Osteocyte (in vitro differentiated cells): ENCODE results near the gene PCSK1N. TPM values are rescaled to one million over a fixed set of nuclear protein-coding genes. Genes with fewer than 3 reads are reported as not detected.

Source experiments
- DNase-seq: peaks from one replicate; pipeline ENCODE4 v3.0.0; 2021; ENCODE audit warnings: mixed read lengths; ENCODE audit not compliant: unreplicated experiment; ENCODE audit errors: extremely low spot score
- H3K27ac Mint-ChIP-seq: one replicate; pipeline ENCODE4 v1.8.0; 2021; ENCODE audit warnings: mild to moderate bottlenecking, mixed read lengths; ENCODE audit not compliant: unreplicated experiment
- H3K27me3 Mint-ChIP-seq: one replicate; pipeline ENCODE4 v1.8.0; 2021; ENCODE audit warnings: mixed read lengths; ENCODE audit not compliant: unreplicated experiment
- H3K36me3 Mint-ChIP-seq: one replicate; pipeline ENCODE4 v1.8.0; 2021; ENCODE audit warnings: mixed read lengths; ENCODE audit not compliant: unreplicated experiment
- H3K4me1 Mint-ChIP-seq: one replicate; pipeline ENCODE4 v1.8.0; 2021; ENCODE audit warnings: mixed read lengths; ENCODE audit not compliant: unreplicated experiment
- H3K4me3 Mint-ChIP-seq: one replicate; pipeline ENCODE4 v1.8.0; 2021; ENCODE audit warnings: mild to moderate bottlenecking, moderate library complexity, mixed read lengths; ENCODE audit not compliant: unreplicated experiment
- H3K9me3 Mint-ChIP-seq: one replicate; pipeline ENCODE4 v1.8.0; 2021; ENCODE audit warnings: mixed read lengths; ENCODE audit not compliant: unreplicated experiment
- total RNA-seq: library from RNA; stranded (reverse); gene quantifications from 2 replicates; pipeline ENCODE4 v1.2.1, GENCODE V29; 2021
- TF ChIP-seq, protein P1 (sequence below): fragments of 200-600 bp; sonication (generic); IDR thresholded peaks from 2 replicates; pipeline ENCODE4 v1.5.0; 2021; ENCODE audit warnings: antibody characterized with exemption, mild to moderate bottlenecking, moderate library complexity

PCSK1N gene
- total RNA-seq, 1 donor from 2014 or later: 13.1 TPM

DNA sequence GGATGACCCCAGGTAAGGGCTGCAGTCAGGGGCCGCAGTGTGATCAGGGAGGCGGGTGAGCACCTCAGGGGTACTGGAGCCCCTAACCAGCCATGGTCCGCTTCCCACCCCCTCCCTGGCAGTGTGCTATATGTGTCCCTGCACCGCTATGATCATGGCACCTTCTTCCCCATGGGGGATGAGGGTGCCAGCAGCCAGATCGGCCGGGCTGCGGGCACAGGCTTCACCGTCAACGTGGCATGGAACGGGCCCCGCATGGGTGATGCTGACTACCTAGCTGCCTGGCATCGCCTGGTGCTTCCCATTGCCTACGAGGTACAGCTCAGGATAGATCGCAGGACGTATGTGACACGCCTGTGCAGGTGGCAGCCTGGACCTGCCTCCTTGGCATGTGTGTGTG, 17.3 kb downstream of the PCSK1N start:
- H3K27me3 Mint-ChIP-seq: no peaks in the 10 kb centered on the region
- no peak for DNase-seq
- H3K9me3 Mint-ChIP-seq: no peaks in the 10 kb centered on the region
- no peaks in the 10 kb centered on the region for H3K4me1 Mint-ChIP-seq
- H3K27ac Mint-ChIP-seq: no peak overlapping the region
- peaks cover 2% of the 10 kb centered on the region for H3K36me3 Mint-ChIP-seq
- TF ChIP-seq, protein P1, sequence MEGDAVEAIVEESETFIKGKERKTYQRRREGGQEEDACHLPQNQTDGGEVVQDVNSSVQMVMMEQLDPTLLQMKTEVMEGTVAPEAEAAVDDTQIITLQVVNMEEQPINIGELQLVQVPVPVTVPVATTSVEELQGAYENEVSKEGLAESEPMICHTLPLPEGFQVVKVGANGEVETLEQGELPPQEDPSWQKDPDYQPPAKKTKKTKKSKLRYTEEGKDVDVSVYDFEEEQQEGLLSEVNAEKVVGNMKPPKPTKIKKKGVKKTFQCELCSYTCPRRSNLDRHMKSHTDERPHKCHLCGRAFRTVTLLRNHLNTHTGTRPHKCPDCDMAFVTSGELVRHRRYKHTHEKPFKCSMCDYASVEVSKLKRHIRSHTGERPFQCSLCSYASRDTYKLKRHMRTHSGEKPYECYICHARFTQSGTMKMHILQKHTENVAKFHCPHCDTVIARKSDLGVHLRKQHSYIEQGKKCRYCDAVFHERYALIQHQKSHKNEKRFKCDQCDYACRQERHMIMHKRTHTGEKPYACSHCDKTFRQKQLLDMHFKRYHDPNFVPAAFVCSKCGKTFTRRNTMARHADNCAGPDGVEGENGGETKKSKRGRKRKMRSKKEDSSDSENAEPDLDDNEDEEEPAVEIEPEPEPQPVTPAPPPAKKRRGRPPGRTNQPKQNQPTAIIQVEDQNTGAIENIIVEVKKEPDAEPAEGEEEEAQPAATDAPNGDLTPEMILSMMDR: no peak
- no peak overlapping the region for H3K4me3 Mint-ChIP-seq

- TF ChIP-seq, protein P1: no peak
- H3K4me1 Mint-ChIP-seq: no peaks in the 10 kb centered on the region
- H3K9me3 Mint-ChIP-seq: no peaks in the 10 kb centered on the region
- no peaks in the 10 kb centered on the region for H3K27me3 Mint-ChIP-seq
- peaks cover 10% of the 10 kb centered on the region for H3K36me3 Mint-ChIP-seq
- no peak overlapping the region for H3K27ac Mint-ChIP-seq
- no peak overlapping the region for H3K4me3 Mint-ChIP-seq
- no peak for DNase-seq
These were observed 19.2 kb downstream of the PCSK1N start for GRCh38 chrX:48816014-48816810.

DNA sequence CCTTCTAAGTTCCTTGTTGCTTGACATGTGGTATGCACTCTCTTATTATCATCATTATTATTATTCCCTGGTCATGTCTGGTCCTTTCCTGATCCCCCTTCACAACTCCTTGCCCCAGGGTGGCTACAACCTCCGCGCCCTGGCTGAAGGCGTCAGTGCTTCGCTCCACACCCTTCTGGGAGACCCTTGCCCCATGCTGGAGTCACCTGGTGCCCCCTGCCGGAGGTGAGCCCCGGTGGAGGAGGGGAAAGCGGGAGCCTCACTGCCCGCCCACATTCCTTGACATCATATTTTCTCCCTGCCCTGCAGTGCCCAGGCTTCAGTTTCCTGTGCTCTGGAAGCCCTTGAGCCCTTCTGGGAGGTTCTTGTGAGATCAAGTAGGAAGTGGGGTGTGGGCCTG, 20.1 kb downstream of the PCSK1N start:
- Mint-ChIP-seq H3K27ac (no peak overlapping the region), H3K4me3 (no peak overlapping the region), H3K36me3 (peaks cover 12% of the 10 kb centered on the region), H3K9me3 (no peaks in the 10 kb centered on the region), H3K27me3 (no peaks in the 10 kb centered on the region), H3K4me1 (no peaks in the 10 kb centered on the region)
- TF ChIP-seq, protein P1: no peak
- no peak for DNase-seq

DNA sequence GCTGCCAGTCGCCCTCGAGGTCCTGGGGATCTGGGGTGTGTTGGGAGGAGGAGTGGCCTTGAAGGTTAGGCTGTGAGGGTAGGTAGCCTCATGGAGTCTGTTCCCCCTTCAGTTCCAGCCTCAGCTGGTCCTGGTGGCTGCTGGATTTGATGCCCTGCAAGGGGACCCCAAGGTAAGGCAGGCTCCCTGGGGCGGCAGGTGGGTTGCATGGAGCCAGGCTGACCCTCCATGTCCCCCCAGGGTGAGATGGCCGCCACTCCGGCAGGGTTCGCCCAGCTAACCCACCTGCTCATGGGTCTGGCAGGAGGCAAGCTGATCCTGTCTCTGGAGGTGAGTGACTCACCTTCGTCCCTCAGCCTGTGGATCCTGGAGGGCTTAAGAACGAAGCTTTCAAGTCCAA, 20.7 kb downstream of the PCSK1N start:
- TF ChIP-seq, protein P1: no peak
- peaks cover 12% of the 10 kb centered on the region for H3K36me3 Mint-ChIP-seq
- no peak overlapping the region for H3K27ac Mint-ChIP-seq
- no peaks in the 10 kb centered on the region for H3K27me3 Mint-ChIP-seq
- DNase-seq: no peak
- H3K4me3 Mint-ChIP-seq: no peak overlapping the region
- H3K4me1 Mint-ChIP-seq: no peaks in the 10 kb centered on the region
- H3K9me3 Mint-ChIP-seq: no peaks in the 10 kb centered on the region

DNA sequence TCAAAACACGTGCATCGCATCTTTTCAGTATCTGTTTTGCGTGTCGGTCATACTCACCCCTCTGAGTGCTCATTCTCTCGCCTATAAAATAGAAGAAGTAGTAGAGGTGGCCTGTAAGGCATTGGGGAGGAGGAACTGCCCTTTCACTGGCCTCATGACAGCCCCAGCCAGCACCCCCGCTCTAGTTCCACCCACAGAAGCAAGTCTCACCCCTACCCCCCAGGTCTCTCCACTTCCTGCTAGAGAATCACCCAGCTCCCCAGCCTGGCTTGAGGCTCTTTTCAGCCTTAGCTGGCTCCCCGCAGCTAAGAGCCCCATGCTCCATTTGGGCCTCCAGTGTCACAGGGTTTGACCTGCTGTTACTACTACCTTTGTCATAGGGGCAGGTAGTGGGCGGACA, 21.8 kb downstream of the PCSK1N start:
- Mint-ChIP-seq H3K36me3 (peaks cover 12% of the 10 kb centered on the region), H3K4me3 (no peak overlapping the region), H3K27me3 (no peaks in the 10 kb centered on the region), H3K4me1 (no peaks in the 10 kb centered on the region), H3K9me3 (no peaks in the 10 kb centered on the region), H3K27ac (no peak overlapping the region)
- TF ChIP-seq, protein P1: no peak
- DNase-seq: no peak
